CD4-positive, alpha-beta T cell treated with Interleukin-10 for 1 hour (primary cell): Measurements from ENCODE around the gene MEIS1.
A peak's percentile ranks its signal among the peaks of the same experiment; 100 is the strongest.

ENCODE experiments used
- DNase-seq: peaks from one replicate; pipeline ENCODE4 v3.0.0-alpha.2; 2020

The MEIS1 gene

DNA sequence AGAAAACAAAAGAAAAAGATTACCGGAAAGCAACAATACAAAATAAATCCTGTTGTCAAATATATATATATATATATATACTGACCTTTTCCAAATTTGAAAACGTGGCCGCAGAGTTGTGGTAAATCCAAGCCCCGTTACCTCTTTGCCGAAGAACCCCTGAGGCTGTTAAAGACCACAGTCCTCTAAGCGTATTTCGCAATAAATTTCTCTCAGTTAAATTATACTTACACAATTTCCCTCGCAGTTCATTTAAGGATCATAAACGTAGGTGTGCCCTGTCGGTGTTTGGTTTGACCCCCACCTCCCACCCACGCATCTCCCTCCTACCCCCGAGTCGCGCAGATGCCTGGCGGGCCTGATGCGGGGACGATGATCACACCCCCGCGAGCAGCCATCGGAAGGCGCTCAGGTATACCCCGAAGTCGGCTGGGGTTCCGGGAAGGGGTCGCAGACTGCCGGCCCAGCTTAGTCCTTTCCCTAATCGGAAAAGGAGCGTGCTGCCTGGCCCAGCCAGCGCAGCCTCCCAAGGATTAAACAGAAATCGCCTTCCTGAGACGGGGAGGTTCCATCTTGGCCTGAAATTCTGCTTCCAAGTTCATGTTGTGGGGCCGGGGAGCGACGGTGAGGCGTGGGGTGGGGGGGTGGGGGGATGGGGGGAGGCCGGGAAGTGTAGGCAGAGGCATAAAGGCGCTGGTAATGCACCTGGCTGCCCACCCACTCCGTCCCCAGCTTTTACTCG, 2.9 kb upstream of the MEIS1 start:
- DNase-seq = no peak

DNA sequence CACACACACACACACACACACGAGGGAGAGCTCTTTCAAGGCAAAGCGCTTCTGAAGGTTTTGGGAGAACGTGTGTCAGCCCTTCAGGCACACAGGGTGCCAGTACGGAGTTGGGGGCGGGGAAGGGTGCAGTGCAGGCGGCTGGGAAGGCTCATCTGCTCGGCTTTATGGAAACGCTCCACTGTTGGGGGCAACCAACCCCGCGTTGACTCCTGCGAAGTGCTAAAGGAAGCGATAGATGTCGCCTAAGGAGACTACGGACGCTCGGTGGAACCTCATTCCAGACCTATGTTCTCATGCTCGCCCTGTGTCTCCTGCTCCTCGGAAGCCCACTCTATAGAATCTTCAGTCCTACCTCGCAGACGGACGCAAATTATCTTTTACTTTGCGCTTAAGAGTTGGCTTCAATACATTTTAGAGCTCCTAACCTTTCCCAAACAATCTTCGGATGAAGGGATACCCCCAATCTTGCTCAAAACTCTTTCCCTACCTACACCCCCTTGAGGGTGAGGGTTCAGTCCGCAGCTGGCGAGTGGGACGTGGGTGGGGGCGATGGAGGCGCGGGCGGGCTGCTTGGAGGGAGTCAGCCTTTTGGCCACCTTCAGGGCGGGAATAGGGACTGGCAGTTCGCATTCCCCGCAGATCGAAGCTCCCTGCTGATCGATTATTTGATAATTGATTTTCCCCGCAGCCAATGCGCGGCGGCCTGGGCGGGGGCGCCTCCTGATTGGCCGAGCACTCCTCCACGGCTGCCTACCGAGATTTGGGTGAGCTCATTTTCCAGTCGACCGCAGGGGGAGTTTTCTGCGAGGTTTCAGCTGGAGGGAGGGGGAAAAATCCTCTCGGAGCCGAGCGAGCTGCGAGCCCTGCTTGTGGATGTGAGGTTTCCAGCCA, 1.9 kb upstream of the MEIS1 start:
- DNase-seq = peak; percentile 28

DNA sequence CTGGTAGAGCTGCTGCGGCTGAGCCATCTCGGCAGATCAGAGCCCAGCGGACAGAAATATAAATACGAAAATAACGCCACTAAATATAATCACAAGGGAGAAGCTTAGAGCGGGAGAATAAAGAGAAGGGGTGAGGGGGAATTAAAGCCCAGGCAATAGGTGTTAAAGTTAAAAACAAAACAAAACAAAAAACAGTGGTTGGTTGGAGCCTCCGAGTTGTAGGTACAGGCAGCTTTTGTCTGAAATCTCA, 1.3 kb upstream of the MEIS1 start:
- DNase-seq = no peak

GRCh38 chr2:66433945-66434678, 813 bp upstream of the MEIS1 start:
- no peak for DNase-seq

DNA sequence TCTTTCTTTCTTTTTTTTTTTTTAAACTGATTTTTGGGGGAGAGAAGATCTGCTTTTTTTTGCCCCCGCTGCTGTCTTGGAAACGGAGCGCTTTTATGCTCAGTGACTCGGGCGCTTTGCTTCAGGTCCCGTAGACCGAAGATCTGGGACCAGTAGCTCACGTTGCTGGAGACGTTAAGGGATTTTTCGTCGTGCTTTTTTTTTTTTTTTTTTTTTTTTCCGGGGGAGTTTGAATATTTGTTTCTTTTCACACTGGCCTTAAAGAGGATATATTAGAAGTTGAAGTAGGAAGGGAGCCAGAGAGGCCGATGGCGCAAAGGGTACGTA, 587 bp downstream of the MEIS1 start:
- no peak for DNase-seq

DNA sequence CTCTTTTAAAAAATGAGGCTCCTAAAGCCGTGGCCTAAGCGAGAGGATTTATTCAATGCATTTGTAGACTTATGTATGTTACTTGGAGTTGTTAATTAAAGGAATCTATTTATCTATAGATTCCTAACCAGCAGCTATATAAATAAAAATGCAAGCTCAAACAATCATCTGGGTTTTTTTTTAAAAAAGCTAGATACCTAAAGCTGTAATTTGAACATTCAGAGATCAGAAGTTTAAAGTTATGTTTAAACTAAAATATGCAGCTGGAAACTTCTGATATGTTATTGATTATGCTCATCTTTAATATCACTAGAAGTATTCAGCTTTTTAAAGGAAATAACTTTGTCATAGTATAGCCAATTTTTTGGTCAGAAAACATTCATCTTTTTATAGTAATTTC, 1.0 kb downstream of the MEIS1 start:
- no peak for DNase-seq

GRCh38 chr2:66436581-66437001, 1.7 kb downstream of the MEIS1 start:
- DNase-seq = no peak

DNA sequence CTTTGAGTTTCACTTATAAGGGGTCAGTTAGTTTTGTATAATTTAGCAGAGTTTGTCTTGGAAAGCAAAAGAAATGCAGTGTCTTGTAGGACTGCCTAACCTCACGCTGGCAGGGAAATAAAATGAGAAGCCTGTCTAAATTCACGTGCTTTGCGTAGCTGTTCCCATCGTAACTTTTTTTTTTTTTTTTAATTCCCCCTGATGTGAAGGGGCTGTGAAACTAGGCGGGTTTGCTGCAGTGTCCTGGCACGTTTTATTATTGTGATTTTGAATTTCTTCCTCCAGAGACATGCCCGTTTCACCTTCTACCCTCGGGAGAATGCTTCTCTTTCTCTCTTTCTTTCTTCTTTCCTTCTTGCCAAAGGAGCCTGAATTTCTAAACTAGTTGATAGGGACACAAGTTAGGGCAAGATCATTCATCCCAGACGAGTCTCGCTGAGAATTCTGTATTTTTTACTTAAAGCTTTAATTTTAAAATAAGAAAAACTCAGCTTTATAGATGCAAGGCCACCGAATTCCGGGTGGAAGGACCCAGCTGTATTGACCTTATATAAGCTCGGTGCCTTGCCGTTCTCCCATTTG, 2.3 kb downstream of the MEIS1 start:
- no peak for DNase-seq

- DNase-seq = no peak
Observed at GRCh38 chr2:66437691-66438497, 3.0 kb downstream of the MEIS1 start.

DNA sequence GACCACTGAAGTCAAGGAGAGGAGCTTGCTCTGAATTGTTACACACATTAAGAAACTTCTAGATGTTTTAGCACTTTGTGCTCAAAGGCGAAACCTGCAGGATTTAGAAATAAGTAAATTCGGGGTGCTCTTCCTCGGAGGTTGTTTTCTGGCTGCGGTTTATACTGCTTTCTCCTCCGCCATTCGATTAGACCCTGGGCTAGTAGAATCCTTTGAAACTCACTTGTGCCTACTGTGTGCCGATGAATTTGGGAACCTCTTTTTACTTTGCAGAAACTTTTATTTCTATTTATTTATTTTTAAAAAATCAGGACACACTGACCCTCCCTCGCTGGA, 3.5 kb downstream of the MEIS1 start:
- DNase-seq = no peak

GRCh38 chr2:66438891-66439811, 4.2 kb downstream of the MEIS1 start:
- no peak for DNase-seq

GRCh38 chr2:66439812-66440542, 5.1 kb downstream of the MEIS1 start:
- no peak for DNase-seq

DNA sequence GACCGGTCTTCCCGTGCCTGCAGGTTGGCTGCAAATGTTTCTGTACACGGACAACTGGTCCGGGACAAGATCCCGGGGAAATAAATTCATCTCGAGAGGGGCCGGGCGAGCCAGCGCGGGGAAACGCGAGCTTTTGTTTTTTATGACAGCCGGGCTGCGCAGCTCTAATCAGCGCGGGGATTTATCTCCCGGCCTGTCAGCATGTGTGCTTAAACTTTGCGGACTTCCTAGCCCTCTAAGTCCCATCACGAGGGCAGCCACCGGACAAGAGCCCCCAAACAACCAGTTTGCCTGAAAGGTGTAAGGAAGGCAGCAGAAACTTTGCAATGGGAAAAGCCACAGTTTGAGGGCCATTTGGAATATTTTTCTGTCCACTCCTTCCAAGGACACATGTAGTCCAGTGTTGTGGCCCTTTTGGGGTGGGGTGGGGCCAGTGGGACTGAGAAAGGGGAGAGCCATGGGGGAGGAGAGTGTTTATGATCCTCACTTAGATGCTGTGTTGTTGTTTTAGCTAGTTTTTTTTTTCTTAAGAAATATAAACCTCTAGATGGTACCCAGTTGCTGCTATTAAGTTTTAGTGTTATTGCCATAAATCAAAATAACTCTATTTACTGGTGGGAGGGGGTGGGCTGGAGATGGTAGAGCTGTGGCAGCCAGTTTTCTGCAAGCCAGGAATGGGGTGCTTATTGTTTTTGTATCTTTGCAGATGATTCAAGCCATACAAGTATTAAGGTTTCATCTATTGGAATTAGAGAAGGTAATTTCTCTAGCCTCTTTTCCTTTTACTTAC, 6.0 kb downstream of the MEIS1 start:
- no peak for DNase-seq

- no peak for DNase-seq
Observed at GRCh38 chr2:66441581-66442320, 6.8 kb downstream of the MEIS1 start.

- DNase-seq = no peak
Observed at GRCh38 chr2:66442516-66443185, 7.7 kb downstream of the MEIS1 start.

DNA sequence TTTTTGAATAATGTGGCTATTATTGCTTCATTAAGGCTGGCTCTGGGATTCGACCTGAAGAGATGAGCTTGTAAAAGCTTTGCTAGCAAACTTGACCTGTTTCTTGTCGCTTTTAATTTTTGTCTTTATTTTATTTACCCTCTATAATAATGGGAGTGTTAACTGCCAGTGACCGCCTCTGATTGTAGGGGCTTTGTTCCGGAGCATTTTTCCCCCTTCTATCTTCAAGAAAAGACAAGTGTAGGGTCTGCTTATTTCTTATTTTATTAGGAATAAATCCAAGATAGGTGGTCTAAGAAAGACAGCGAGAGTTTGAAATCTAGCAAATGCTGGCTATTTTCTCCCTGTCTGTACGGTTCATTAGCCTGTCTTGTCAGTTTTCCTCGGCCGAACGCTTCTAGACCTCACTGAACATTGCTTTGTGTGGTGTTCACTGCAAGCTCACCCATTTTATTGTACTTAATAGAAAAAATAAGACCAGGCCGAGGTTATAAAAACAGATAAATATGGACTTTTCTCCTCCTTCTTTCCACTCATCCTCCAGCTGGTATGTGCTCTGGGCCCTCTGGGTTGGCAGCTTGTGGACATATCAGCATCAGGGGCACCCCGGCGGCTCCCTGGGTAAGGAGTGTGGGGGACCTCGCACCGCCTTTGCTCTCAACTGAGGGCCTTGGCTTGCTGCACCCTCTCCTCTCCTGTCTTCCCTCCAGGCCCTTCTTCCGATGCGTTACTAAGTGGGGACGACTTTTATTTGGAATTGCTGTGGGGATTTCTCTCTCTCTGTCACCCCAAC, 8.5 kb downstream of the MEIS1 start:
- DNase-seq = no peak

GRCh38 chr2:66443979-66444861, 9.3 kb downstream of the MEIS1 start:
- no peak for DNase-seq
